Smooth muscle cell (in vitro differentiated cells): ENCODE measurements around the gene PLXNA4. TPM values are rescaled to one million over a fixed set of nuclear protein-coding genes. Genes with fewer than 3 reads are reported as not detected.

ENCODE experiments used
- DNase-seq: peaks from one replicate; lab custom pipeline; 2025; ENCODE audit not compliant: unreplicated experiment; lab: John Stamatoyannopoulos, UW
- H2AFZ ChIP-seq: fragments of 200-600 bp; sonication (generic); 2 replicates; pipeline ENCODE4 v1.6.0; 2016; ENCODE audit warnings: antibody characterized with exemption, low read depth, mild to moderate bottlenecking
- H3F3A ChIP-seq: fragments of 200-600 bp; sonication (generic); 2 replicates; pipeline ENCODE4 v1.6.0; 2017; ENCODE audit warnings: antibody characterized with exemption, low read depth
- H3K27ac ChIP-seq: fragments of 200-600 bp; sonication (generic); 2 replicates; pipeline ENCODE4 v1.5.1; 2016; ENCODE audit warnings: low read depth, mild to moderate bottlenecking
- H3K27me3 ChIP-seq: fragments of 200-600 bp; sonication (generic); 2 replicates; pipeline ENCODE4 v1.6.1; 2016; ENCODE audit warnings: low read depth, mild to moderate bottlenecking
- H3K36me3 ChIP-seq: fragments of 200-600 bp; sonication (generic); 2 replicates; pipeline ENCODE4 v1.5.1; 2016; ENCODE audit warnings: low read depth
- H3K4me1 ChIP-seq: fragments of 200-600 bp; sonication (generic); 2 replicates; pipeline ENCODE4 v1.5.1; 2016; ENCODE audit warnings: low read depth
- H3K4me2 ChIP-seq: fragments of 200-600 bp; sonication (generic); 2 replicates; pipeline ENCODE4 v1.6.0; 2016; ENCODE audit warnings: mild to moderate bottlenecking
- H3K4me3 ChIP-seq: fragments of 200-600 bp; sonication (generic); 2 replicates; pipeline ENCODE4 v1.5.1; 2016; ENCODE audit warnings: mild to moderate bottlenecking
- H3K79me2 ChIP-seq: fragments of 200-600 bp; sonication (generic); 2 replicates; pipeline ENCODE4 v1.6.0; 2016; ENCODE audit warnings: low read depth, mild to moderate bottlenecking
- H3K9ac ChIP-seq: fragments of 200-600 bp; sonication (generic); 2 replicates; pipeline ENCODE4 v1.6.0; 2016; ENCODE audit warnings: low read depth
- H3K9me3 ChIP-seq: fragments of 200-600 bp; sonication (generic); replicated peaks from 2 replicates; pipeline ENCODE4 v1.5.1; 2016; ENCODE audit warnings: low read depth
- H4K20me1 ChIP-seq: fragments of 200-600 bp; sonication (generic); 2 replicates; pipeline ENCODE4 v1.6.0; 2016; ENCODE audit warnings: low read depth
- CTCF ChIP-seq: fragments of 200-600 bp; sonication (generic); IDR thresholded peaks from 2 replicates; pipeline ENCODE4 v1.5.1; 2017; ENCODE audit warnings: borderline replicate concordance, mild to moderate bottlenecking, antibody characterized with exemption; ENCODE audit not compliant: insufficient read depth, poor library complexity, severe bottlenecking
- WGBS: methylation state at CpG from one replicate; pipeline ENCODE4 v1.1.7; 2016; ENCODE audit warnings: low lambda C conversion rate; 5-methylcytosine and 5-hydroxymethylcytosine counted together
- polyA plus RNA-seq: library from polyadenylated mRNA; unstranded; fragments of >200 nt; fragmentation: Nextera tagmentation; extraction: Ambion mirVana; gene quantifications from 2 replicates; pipeline ENCODE4 v1.2.1, GENCODE V29; 2016
- total RNA-seq: library from RNA; depleted of rRNA; stranded (reverse); fragments of >200 nt; gene quantifications from 2 replicates; pipeline ENCODE4 v1.2.3, GENCODE V29; 2014

Gene PLXNA4
- total and polyA plus RNA-seq, 2 experiments from 2014 or later: 8.5 to 9.9 TPM

GRCh38 chr7:132412435-132412834, 163.8 kb downstream of the PLXNA4 start:
- Histone ChIP-seq H3K9ac (no peak overlapping the region), H3K4me1 (peaks cover 3% of the 10 kb centered on the region), H3K79me2 (no peaks in the 10 kb centered on the region), H4K20me1 (no peaks in the 10 kb centered on the region), H3F3A (no peaks in the 10 kb centered on the region), H3K27me3 (no peaks in the 10 kb centered on the region), H3K27ac (no peak overlapping the region), H2AFZ (no peak overlapping the region), H3K9me3 (no peaks in the 10 kb centered on the region), H3K36me3 (no peaks in the 10 kb centered on the region), H3K4me2 (no peak overlapping the region), H3K4me3 (no peak overlapping the region)
- DNase-seq: no peak
- 88% methylated on average over 5 of the region's 5 CpGs for WGBS
- TF ChIP-seq CTCF: no peak

GRCh38 chr7:132410861-132411541, 165.3 kb downstream of the PLXNA4 start:
- peak overlapping the region; percentile 52 for H3K4me2 ChIP-seq
- 90% methylated on average over 11 of the region's 11 CpGs for WGBS
- DNase-seq: no peak

GRCh38 chr7:132410385-132410784, 165.9 kb downstream of the PLXNA4 start:
- Histone ChIP-seq H2AFZ (peak overlapping the region; percentile 44), H3K27ac (peak overlapping the region; percentile 58), H3F3A (peaks cover 3% of the 10 kb centered on the region), H3K4me2 (peak overlapping the region; percentile 52), H3K9me3 (no peaks in the 10 kb centered on the region), H3K79me2 (no peaks in the 10 kb centered on the region), H3K4me3 (no peak overlapping the region), H3K27me3 (no peaks in the 10 kb centered on the region), H3K9ac (peak overlapping the region; percentile 52), H3K36me3 (no peaks in the 10 kb centered on the region), H3K4me1 (no peaks in the 10 kb centered on the region), H4K20me1 (no peaks in the 10 kb centered on the region)
- no peak for TF ChIP-seq CTCF
- DNase-seq: no peak
- 16% methylated on average over 7 of the region's 7 CpGs for WGBS

More at GRCh38 chr7:132410861-132411541, 165.3 kb downstream of the PLXNA4 start:
- Histone ChIP-seq H3F3A (no peaks in the 10 kb centered on the region), H3K4me3 (no peak overlapping the region), H3K27ac (peak overlapping the region; percentile 58), H3K9me3 (no peaks in the 10 kb centered on the region), H3K27me3 (no peaks in the 10 kb centered on the region), H3K79me2 (no peaks in the 10 kb centered on the region), H4K20me1 (no peaks in the 10 kb centered on the region), H2AFZ (no peak overlapping the region), H3K36me3 (no peaks in the 10 kb centered on the region), H3K4me1 (no peaks in the 10 kb centered on the region), H3K9ac (peak overlapping the region; percentile 52)
- no peak for TF ChIP-seq CTCF

GRCh38 chr7:132407764-132408163, 168.5 kb downstream of the PLXNA4 start:
- H3K27ac ChIP-seq: peak overlapping the region; percentile 48
- peaks cover 6% of the 10 kb centered on the region for H3F3A ChIP-seq
- no peaks in the 10 kb centered on the region for H3K9me3 ChIP-seq
- WGBS: 84% methylated on average over 2 of the region's 2 CpGs
- no peaks in the 10 kb centered on the region for H4K20me1 ChIP-seq
- H3K4me1 ChIP-seq: no peaks in the 10 kb centered on the region
- no peak overlapping the region for H2AFZ ChIP-seq
- H3K79me2 ChIP-seq: no peaks in the 10 kb centered on the region
- H3K4me2 ChIP-seq: no peak overlapping the region
- H3K9ac ChIP-seq: no peak overlapping the region
- H3K36me3 ChIP-seq: no peaks in the 10 kb centered on the region
- H3K4me3 ChIP-seq: no peak overlapping the region
- no peaks in the 10 kb centered on the region for H3K27me3 ChIP-seq
- TF ChIP-seq CTCF: no peak
- no peak for DNase-seq
